Measurements from ENCODE around the gene DYNC2LI1.

DNA sequence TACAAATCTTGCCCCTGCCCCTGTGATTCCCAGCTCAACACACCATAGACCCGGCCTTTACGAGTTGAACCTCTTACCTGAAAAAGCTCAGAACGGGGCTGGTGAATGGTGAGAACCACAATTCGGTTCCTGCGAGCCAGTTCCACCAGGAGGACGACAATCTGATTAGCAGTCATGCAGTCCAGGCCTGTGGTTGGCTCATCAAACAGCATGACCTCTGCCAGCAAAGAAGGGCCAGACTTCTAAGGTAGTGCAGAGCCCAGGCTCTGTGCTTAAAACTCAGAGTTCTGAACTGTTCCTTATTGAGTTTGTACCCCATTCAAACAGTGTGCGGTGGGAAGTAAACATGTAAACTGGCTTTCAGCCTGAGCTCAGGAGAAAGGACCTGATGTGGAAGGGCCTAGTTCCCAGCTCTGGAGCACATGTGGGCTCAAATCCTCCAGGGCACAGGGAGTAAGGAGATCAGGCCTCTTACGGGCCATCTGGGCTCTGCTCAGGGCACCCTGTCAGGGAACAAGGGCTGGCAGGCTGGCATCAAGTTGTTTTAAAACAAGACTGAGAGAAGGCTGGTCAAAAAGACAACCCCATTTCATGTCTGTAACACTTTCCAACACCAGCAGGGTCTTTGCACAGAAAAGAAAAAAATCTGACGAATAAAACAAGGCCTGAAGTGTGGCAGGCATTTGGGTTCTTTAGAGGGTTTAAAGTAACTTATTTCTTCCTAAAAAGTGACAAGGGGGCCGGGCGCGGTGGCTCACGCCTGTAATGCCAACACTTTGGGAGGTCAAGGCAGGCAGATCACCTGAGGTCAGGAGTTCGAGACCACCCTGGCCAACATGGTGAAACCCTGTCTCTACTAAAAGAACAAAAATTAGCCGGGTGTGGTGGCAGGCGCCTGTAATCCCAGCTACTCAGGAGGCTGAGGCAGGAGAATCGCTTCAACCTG lies 52.7 kb downstream of the DYNC2LI1 start:
- TF ChIP-seq TCF12 (IDR thresholded peaks at IDR 0.05; ENCODE audit: low read depth) (no peak), TEAD4 (IDR thresholded peaks at IDR 0.05) (no peak), USF1 (IDR thresholded peaks at IDR 0.05) (no peak), TAF1 (IDR thresholded peaks at IDR 0.05; ENCODE audit: low read depth) (no peak), FOXM1 (IDR thresholded peaks at IDR 0.05; ENCODE audit: borderline replicate concordance, low read depth) (no peak), YY1 (IDR thresholded peaks at IDR 0.05; ENCODE audit: low read depth) (no peak), EP300 (IDR thresholded peaks at IDR 0.05; ENCODE audit: borderline replicate concordance) (no peak), ZBTB7A (IDR thresholded peaks at IDR 0.05; ENCODE audit: low read depth) (no peak)
- TF ChIP-seq, protein P1, sequence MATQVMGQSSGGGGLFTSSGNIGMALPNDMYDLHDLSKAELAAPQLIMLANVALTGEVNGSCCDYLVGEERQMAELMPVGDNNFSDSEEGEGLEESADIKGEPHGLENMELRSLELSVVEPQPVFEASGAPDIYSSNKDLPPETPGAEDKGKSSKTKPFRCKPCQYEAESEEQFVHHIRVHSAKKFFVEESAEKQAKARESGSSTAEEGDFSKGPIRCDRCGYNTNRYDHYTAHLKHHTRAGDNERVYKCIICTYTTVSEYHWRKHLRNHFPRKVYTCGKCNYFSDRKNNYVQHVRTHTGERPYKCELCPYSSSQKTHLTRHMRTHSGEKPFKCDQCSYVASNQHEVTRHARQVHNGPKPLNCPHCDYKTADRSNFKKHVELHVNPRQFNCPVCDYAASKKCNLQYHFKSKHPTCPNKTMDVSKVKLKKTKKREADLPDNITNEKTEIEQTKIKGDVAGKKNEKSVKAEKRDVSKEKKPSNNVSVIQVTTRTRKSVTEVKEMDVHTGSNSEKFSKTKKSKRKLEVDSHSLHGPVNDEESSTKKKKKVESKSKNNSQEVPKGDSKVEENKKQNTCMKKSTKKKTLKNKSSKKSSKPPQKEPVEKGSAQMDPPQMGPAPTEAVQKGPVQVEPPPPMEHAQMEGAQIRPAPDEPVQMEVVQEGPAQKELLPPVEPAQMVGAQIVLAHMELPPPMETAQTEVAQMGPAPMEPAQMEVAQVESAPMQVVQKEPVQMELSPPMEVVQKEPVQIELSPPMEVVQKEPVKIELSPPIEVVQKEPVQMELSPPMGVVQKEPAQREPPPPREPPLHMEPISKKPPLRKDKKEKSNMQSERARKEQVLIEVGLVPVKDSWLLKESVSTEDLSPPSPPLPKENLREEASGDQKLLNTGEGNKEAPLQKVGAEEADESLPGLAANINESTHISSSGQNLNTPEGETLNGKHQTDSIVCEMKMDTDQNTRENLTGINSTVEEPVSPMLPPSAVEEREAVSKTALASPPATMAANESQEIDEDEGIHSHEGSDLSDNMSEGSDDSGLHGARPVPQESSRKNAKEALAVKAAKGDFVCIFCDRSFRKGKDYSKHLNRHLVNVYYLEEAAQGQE (IDR thresholded peaks at IDR 0.05; ENCODE audit: low read depth), result no peak
